Ishikawa (cell line): ENCODE data around the gene HNRNPU.

Experiments used
- CEBPB ChIP-seq: IDR thresholded peaks from 2 replicates; pipeline ENCODE4 v1.6.1; 2012
- CREB1 ChIP-seq: IDR thresholded peaks from 2 replicates; pipeline ENCODE4 v1.6.1; 2012; ENCODE audit warnings: low read depth
- EGR1 ChIP-seq: IDR thresholded peaks from 2 replicates; pipeline ENCODE4 v1.6.1; 2012
- EP300 ChIP-seq: IDR thresholded peaks from 2 replicates; pipeline ENCODE4 v1.6.1; 2012; ENCODE audit warnings: borderline replicate concordance
- FOXM1 ChIP-seq: IDR thresholded peaks from 2 replicates; pipeline ENCODE4 v1.6.1; 2012; ENCODE audit warnings: low read depth, borderline replicate concordance
- MAX ChIP-seq: IDR thresholded peaks from 2 replicates; pipeline ENCODE4 v1.6.1; 2012
- NFIC ChIP-seq: IDR thresholded peaks from 2 replicates; pipeline ENCODE4 v1.6.1; 2012
- RAD21 ChIP-seq: IDR thresholded peaks from 2 replicates; pipeline ENCODE4 v1.6.1; 2012; ENCODE audit warnings: low read depth
- TAF1 ChIP-seq: IDR thresholded peaks from 2 replicates; pipeline ENCODE4 v1.6.1; 2012; ENCODE audit warnings: low read depth, mild to moderate bottlenecking
- TCF12 ChIP-seq: IDR thresholded peaks from 2 replicates; pipeline ENCODE4 v1.6.1; 2012; ENCODE audit warnings: low read depth
- TEAD4 ChIP-seq: IDR thresholded peaks from 2 replicates; pipeline ENCODE4 v1.6.1; 2012
- YY1 ChIP-seq: IDR thresholded peaks from 2 replicates; pipeline ENCODE4 v1.6.1; 2012; ENCODE audit warnings: low read depth
- ZBTB7A ChIP-seq: IDR thresholded peaks from 2 replicates; pipeline ENCODE4 v1.6.1; 2012; ENCODE audit warnings: low read depth
- TF ChIP-seq, protein P1 (sequence below): IDR thresholded peaks from 2 replicates; pipeline ENCODE4 v1.6.1; 2012; ENCODE audit warnings: low read depth, mild to moderate bottlenecking
- TF ChIP-seq, protein P2 (sequence below): IDR thresholded peaks from 2 replicates; pipeline ENCODE4 v1.6.1; 2012

The HNRNPU gene

GRCh38 chr1:244851546-244852231 lies 12.7 kb downstream of the HNRNPU start:
- TF ChIP-seq TAF1 (no peak), EP300 (no peak), ZBTB7A (no peak), CREB1 (no peak), TCF12 (no peak), MAX (no peak), FOXM1 (no peak), RAD21 (no peak), TEAD4 (no peak), NFIC (no peak), CEBPB (no peak), EGR1 (no peak), YY1 (no peak)
- TF ChIP-seq, protein P1, sequence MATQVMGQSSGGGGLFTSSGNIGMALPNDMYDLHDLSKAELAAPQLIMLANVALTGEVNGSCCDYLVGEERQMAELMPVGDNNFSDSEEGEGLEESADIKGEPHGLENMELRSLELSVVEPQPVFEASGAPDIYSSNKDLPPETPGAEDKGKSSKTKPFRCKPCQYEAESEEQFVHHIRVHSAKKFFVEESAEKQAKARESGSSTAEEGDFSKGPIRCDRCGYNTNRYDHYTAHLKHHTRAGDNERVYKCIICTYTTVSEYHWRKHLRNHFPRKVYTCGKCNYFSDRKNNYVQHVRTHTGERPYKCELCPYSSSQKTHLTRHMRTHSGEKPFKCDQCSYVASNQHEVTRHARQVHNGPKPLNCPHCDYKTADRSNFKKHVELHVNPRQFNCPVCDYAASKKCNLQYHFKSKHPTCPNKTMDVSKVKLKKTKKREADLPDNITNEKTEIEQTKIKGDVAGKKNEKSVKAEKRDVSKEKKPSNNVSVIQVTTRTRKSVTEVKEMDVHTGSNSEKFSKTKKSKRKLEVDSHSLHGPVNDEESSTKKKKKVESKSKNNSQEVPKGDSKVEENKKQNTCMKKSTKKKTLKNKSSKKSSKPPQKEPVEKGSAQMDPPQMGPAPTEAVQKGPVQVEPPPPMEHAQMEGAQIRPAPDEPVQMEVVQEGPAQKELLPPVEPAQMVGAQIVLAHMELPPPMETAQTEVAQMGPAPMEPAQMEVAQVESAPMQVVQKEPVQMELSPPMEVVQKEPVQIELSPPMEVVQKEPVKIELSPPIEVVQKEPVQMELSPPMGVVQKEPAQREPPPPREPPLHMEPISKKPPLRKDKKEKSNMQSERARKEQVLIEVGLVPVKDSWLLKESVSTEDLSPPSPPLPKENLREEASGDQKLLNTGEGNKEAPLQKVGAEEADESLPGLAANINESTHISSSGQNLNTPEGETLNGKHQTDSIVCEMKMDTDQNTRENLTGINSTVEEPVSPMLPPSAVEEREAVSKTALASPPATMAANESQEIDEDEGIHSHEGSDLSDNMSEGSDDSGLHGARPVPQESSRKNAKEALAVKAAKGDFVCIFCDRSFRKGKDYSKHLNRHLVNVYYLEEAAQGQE = no peak
- TF ChIP-seq, protein P2, sequence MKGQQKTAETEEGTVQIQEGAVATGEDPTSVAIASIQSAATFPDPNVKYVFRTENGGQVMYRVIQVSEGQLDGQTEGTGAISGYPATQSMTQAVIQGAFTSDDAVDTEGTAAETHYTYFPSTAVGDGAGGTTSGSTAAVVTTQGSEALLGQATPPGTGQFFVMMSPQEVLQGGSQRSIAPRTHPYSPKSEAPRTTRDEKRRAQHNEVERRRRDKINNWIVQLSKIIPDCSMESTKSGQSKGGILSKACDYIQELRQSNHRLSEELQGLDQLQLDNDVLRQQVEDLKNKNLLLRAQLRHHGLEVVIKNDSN = no peak

GRCh38 chr1:244850896-244851295 lies 13.4 kb downstream of the HNRNPU start:
- no peak for TF ChIP-seq ZBTB7A
- TF ChIP-seq MAX = no peak
- TF ChIP-seq, protein P2 = no peak
- TF ChIP-seq RAD21 = no peak
- no peak for TF ChIP-seq EGR1
- TF ChIP-seq EP300 = no peak
- TF ChIP-seq CEBPB = no peak
- TF ChIP-seq TCF12 = no peak
- TF ChIP-seq FOXM1 = no peak
- TF ChIP-seq TAF1 = no peak
- no peak for TF ChIP-seq CREB1
- TF ChIP-seq TEAD4 = no peak
- TF ChIP-seq YY1 = no peak
- TF ChIP-seq, protein P1 = no peak
- no peak for TF ChIP-seq NFIC

GRCh38 chr1:244850099-244850852 lies 14.1 kb downstream of the HNRNPU start:
- TF ChIP-seq RAD21 = no peak
- no peak for TF ChIP-seq FOXM1
- no peak for TF ChIP-seq MAX
- TF ChIP-seq TEAD4 = no peak
- TF ChIP-seq YY1 = no peak

- TF ChIP-seq ZBTB7A (no peak), NFIC (no peak), TAF1 (no peak), EGR1 (no peak), TCF12 (no peak), MAX (no peak), YY1 (no peak), FOXM1 (no peak), TEAD4 (no peak), CEBPB (no peak)
- TF ChIP-seq, protein P1 = no peak
These were observed 15.0 kb downstream of the HNRNPU start for GRCh38 chr1:244849189-244849866.
